H1 (cell line): ENCODE data around the gene RAVER2. TPM values are rescaled to one million over a fixed set of nuclear protein-coding genes. Genes with fewer than 3 reads are reported as not detected.

Source experiments
- CTCF ChIA-PET: fragments of 300-600 bp; sonication (Branson Sonifier 250); formaldehyde crosslinking; loops from one replicate; lab custom pipeline; 2021; ENCODE audit not compliant: partially characterized antibody; lab: Charles Lee
- POLR2A ChIA-PET: fragments of 300-600 bp; sonication (Branson Sonifier 250); formaldehyde crosslinking; loops from one replicate; lab custom pipeline; 2021; ENCODE audit warnings: inconsistent platforms; ENCODE audit not compliant: partially characterized antibody; lab: Charles Lee
- DNase-seq, 2 experiments: peaks; one replicate each; pipeline versions ENCODE4 v3.0.0 to v3.0.0-alpha.2; 2010 to 2022; ENCODE audit warnings: low spot score in 2 of 2, low read depth in 1 of 2, mixed read lengths in 1 of 2
- FAIRE-seq: peaks from 2 replicates; lab custom pipeline; 2011; peaks lifted over from hg19 to GRCh38; lab: Jason Lieb, UNC
- H2AFZ ChIP-seq: 2 replicates; pipeline ENCODE4 v1.8.1; 2012; ENCODE audit warnings: low read length, inconsistent platforms
- H2AK5ac ChIP-seq: 2 replicates; pipeline ENCODE4 v1.6.1; 2013; ENCODE audit warnings: low read depth, low read length
- H2BK120ac ChIP-seq: replicated peaks from 2 replicates; pipeline ENCODE3; 2013; ENCODE audit warnings: low read depth, low read length, inconsistent platforms
- H2BK12ac ChIP-seq: 2 replicates; pipeline ENCODE4 v1.6.1; 2013; ENCODE audit warnings: low read depth, low read length
- H2BK15ac ChIP-seq: 2 replicates; pipeline ENCODE4 v1.6.1; 2013; ENCODE audit warnings: low read length
- H2BK20ac ChIP-seq: 2 replicates; pipeline ENCODE4 v1.6.1; 2013; ENCODE audit warnings: low read length
- H2BK5ac ChIP-seq: 2 replicates; pipeline ENCODE4 v1.6.1; 2013; ENCODE audit warnings: low read depth, low read length
- H3K14ac ChIP-seq: 2 replicates; pipeline ENCODE4 v1.6.1; 2013; ENCODE audit warnings: inconsistent platforms; ENCODE audit not compliant: insufficient read length
- H3K18ac ChIP-seq: 2 replicates; pipeline ENCODE4 v1.6.1; 2013; ENCODE audit warnings: low read length; ENCODE audit errors: extremely low read depth
- H3K23ac ChIP-seq: 2 replicates; pipeline ENCODE4 v1.6.1; 2013; ENCODE audit warnings: inconsistent platforms; ENCODE audit not compliant: insufficient read length
- H3K23me2 ChIP-seq: 2 replicates; pipeline ENCODE4 v1.6.1; 2013; ENCODE audit warnings: low read depth, low read length
- H3K27ac ChIP-seq: 2 replicates; pipeline ENCODE4 v1.6.1; 2011; ENCODE audit warnings: low read depth, low read length, inconsistent platforms
- H3K27me3 ChIP-seq, 4 experiments: replicated peaks in 1 of 4; 1 replicate in 1 of 4; 2 replicates in 3 of 4; pipeline versions ENCODE4 v1.6.1 to v1.8.1; 2011 to 2013; ENCODE audit warnings: low read length in 3 of 4, mild to moderate bottlenecking in 3 of 4, inconsistent platforms in 2 of 4, mixed read lengths in 2 of 4, moderate library complexity in 1 of 4; ENCODE audit not compliant: control insufficient read depth in 3 of 4, insufficient read depth in 3 of 4; ENCODE audit errors: extremely low read depth in 1 of 4
- H3K36me3 ChIP-seq, 4 experiments: 2 replicates each; pipeline versions ENCODE4 v1.6.1 to v1.8.1; 2011 to 2013; ENCODE audit warnings: mild to moderate bottlenecking in 4 of 4, low read length in 3 of 4, moderate library complexity in 2 of 4, control low read depth in 1 of 4, inconsistent platforms in 1 of 4; ENCODE audit not compliant: insufficient read depth in 4 of 4, control insufficient read depth in 2 of 4
- H3K4ac ChIP-seq: replicated peaks from 2 replicates; pipeline ENCODE3; 2013; ENCODE audit warnings: low read length, low read depth, mixed read lengths, inconsistent platforms; ENCODE audit not compliant: insufficient read length
- H3K4me1 ChIP-seq, 4 experiments: replicated peaks in 1 of 4; 1 replicate in 1 of 4; 2 replicates in 3 of 4; pipeline versions ENCODE4 v1.6.1 to v1.8.1; 2011 to 2013; ENCODE audit warnings: low read length in 3 of 4, inconsistent platforms in 2 of 4, mixed read lengths in 1 of 4; ENCODE audit not compliant: insufficient read depth in 4 of 4, control insufficient read depth in 3 of 4
- H3K4me2 ChIP-seq, 2 experiments: 2 replicates each; pipeline versions ENCODE4 v1.6.1 to v1.8.1; 2011 to 2013; ENCODE audit warnings: low read depth in 2 of 2, low read length in 2 of 2, control low read depth in 1 of 2, inconsistent platforms in 1 of 2, mild to moderate bottlenecking in 1 of 2; ENCODE audit not compliant: insufficient read depth in 1 of 2
- H3K4me3 ChIP-seq, 4 experiments: fragments of 200-600, 300-600 bp in 1 of 4; sonication (generic), shearing (Covaris generic), sonication (Bioruptor Twin) in 1 of 4; 2 replicates each; pipeline versions ENCODE4 v1.5.1 to v1.8.1; 2011 to 2016; ENCODE audit warnings: low read length in 4 of 4, low read depth in 3 of 4, control low read depth in 2 of 4, inconsistent platforms in 2 of 4, mild to moderate bottlenecking in 2 of 4, mixed read lengths in 1 of 4, moderate library complexity in 1 of 4; ENCODE audit not compliant: insufficient read depth in 2 of 4; ENCODE audit errors: extremely low read depth in 1 of 4
- H3K56ac ChIP-seq: replicated peaks from 2 replicates; pipeline ENCODE3; 2013; ENCODE audit warnings: low read depth, mild to moderate bottlenecking, mixed read lengths, low read length, inconsistent platforms; ENCODE audit not compliant: insufficient read length
- H3K79me1 ChIP-seq: 2 replicates; pipeline ENCODE4 v1.6.1; 2013; ENCODE audit warnings: low read depth, low read length, control low read depth
- H3K79me2 ChIP-seq, 2 experiments: 2 replicates each; pipeline versions ENCODE4 v1.6.1 to v1.8.1; 2012 to 2013; ENCODE audit warnings: low read length in 2 of 2, mild to moderate bottlenecking in 2 of 2, inconsistent platforms in 1 of 2; ENCODE audit not compliant: insufficient read depth in 2 of 2, control insufficient read depth in 1 of 2
- H3K9ac ChIP-seq, 4 experiments: replicated peaks in 1 of 4; 1 replicate in 1 of 4; 2 replicates in 3 of 4; pipeline versions ENCODE4 v1.6.1 to v1.8.1; 2011 to 2013; ENCODE audit warnings: low read depth in 3 of 4, low read length in 3 of 4, control low read depth in 2 of 4, mild to moderate bottlenecking in 2 of 4, moderate library complexity in 2 of 4, inconsistent platforms in 1 of 4; ENCODE audit errors: extremely low read depth in 1 of 4
- H3K9me3 ChIP-seq, 2 experiments: 2 replicates each; pipeline versions ENCODE4 v1.6.1 to v1.8.1; 2012 to 2013; ENCODE audit warnings: mild to moderate bottlenecking in 2 of 2, moderate library complexity in 2 of 2, control low read depth in 1 of 2, inconsistent platforms in 1 of 2, low read depth in 1 of 2, low read length in 1 of 2, mixed read lengths in 1 of 2; ENCODE audit not compliant: insufficient read depth in 2 of 2
- H4K20me1 ChIP-seq, 2 experiments: replicated peaks in 1 of 2; 2 replicates each; pipeline versions ENCODE3 to v1.8.1; 2011 to 2013; ENCODE audit warnings: inconsistent platforms in 2 of 2, low read length in 2 of 2, mild to moderate bottlenecking in 1 of 2; ENCODE audit not compliant: insufficient read depth in 2 of 2, control insufficient read depth in 1 of 2
- H4K5ac ChIP-seq: 2 replicates; pipeline ENCODE4 v1.6.1; 2013; ENCODE audit warnings: low read length, low read depth, mixed read lengths, inconsistent platforms; ENCODE audit not compliant: insufficient read length
- H4K8ac ChIP-seq: 2 replicates; pipeline ENCODE4 v1.8.0; 2013; ENCODE audit warnings: mild to moderate bottlenecking, moderate library complexity, low read length, inconsistent platforms; ENCODE audit not compliant: insufficient read depth; ENCODE audit errors: extremely low read depth
- H4K91ac ChIP-seq: replicated peaks from 2 replicates; pipeline ENCODE3; 2013; ENCODE audit warnings: low read length, mixed read lengths, inconsistent platforms; ENCODE audit not compliant: insufficient read length
- BRCA1 ChIP-seq: IDR thresholded peaks from 2 replicates; pipeline ENCODE4 v1.6.1; 2012; ENCODE audit warnings: low read depth, low read length, improper control_type of control experiment
- WGBS, 2 experiments: shearing (Covaris generic) in 1 of 2; methylation state at CpG; one replicate each; pipeline versions ENCODE4 v1.1.6 to v1.1.7; 2013 to 2015; ENCODE audit warnings: low lambda C conversion rate in 2 of 2, mixed read lengths in 2 of 2, inconsistent platforms in 1 of 2, low coverage in 1 of 2, missing lambda C conversion rate in 1 of 2; ENCODE audit not compliant: insufficient replicate concordance in 2 of 2, insufficient coverage in 1 of 2, insufficient read length in 1 of 2; ENCODE audit errors: extremely low coverage in 1 of 2, missing lambda C conversion rate in 1 of 2; 5-methylcytosine and 5-hydroxymethylcytosine counted together
- polyA plus RNA-seq, 7 experiments: library from polyadenylated mRNA; depleted of rRNA in 3 of 7; stranded (reverse) in 5 of 7; unstranded in 2 of 7; fragments of >200 nt in 5 of 7; fragments of 200-250 nt in 2 of 7; gene quantifications; 1 replicate in 5 of 7; 2 replicates in 1 of 7; 4 replicates in 1 of 7; pipeline versions ENCODE4 v1.2.1 to v1.2.3, GENCODE V29; 2011 to 2013; ENCODE audit warnings: missing spikeins in 2 of 7, mixed read lengths in 2 of 7
- total RNA-seq: library from RNA; stranded (reverse); fragmentation: NEBNext Ultra II Directional; extraction: Animal tissue kit (Norgen Biotek cat#: 25700); gene quantifications from 2 replicates; pipeline ENCODE4 v1.2.1, GENCODE V29; 2021

Gene RAVER2
- total and polyA plus RNA-seq, 2 of the 8 experiments (the other 6 are each of a cell fraction or from before 2014, with no cell fraction given): 10.5 to 19.5 TPM

DNA sequence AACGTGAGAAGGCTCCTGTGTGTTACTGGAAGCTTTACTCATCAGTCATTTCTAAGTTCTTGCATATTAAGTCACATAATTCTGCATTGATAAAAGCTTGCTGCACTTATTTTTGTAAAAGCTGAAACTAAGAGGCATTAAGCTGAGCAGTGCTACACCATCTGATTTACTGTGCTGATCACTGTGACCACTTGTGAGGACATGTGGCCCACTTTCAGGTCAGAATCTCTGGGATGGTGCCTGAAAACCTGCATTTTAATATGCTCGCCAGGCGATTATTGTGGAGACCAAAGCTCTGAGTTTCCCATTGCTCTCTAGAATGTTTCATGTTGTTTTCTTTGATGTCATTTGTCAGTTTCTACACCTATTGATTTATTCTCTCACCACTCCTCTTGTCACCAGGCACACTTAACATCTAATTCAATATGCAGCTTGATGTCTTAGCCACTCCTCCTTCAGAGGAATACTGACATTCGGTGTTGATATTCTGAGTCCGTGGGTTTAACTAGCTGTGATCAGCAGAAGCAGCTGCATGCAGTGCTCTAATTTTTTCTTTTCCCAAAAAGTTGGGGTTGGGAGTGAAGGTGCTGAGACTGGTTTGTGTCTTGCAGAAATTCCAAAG lies 85.3 kb downstream of the RAVER2 start:
- no peak overlapping the region for H2BK12ac ChIP-seq
- H3K4me1 ChIP-seq: peaks cover 0 to 6% (median 0%) of the 10 kb centered on the region in 4 experiments; a peak in 1 of 7 replicates
- no peak overlapping the region for H3K9ac ChIP-seq
- H3K79me1 ChIP-seq: no peaks in the 10 kb centered on the region; the same call in 1 of the 2 replicates
- FAIRE-seq: peak; percentile 45
- H3K23ac ChIP-seq: no peak overlapping the region
- H3K36me3 ChIP-seq: peaks cover 0 to 12% (median 6%) of the 10 kb centered on the region in 4 experiments; a peak in 6 of 8 replicates
- H4K5ac ChIP-seq: no peak overlapping the region
- no peak overlapping the region for H2BK20ac ChIP-seq
- ChIA-PET POLR2A (no interaction called here), CTCF (interaction anchor here (0.8 to 1.2 kb wide), 3 partner anchors 11 to 147 kb away, joined by 3 to 5 read pairs (median 3); no protein-coding TSS in a partner anchor)
- H2BK5ac ChIP-seq: no peak overlapping the region
- no peaks in the 10 kb centered on the region for H3K9me3 ChIP-seq
- no peak overlapping the region for H4K8ac ChIP-seq
- H2BK15ac ChIP-seq: no peak overlapping the region
- no peak overlapping the region for H3K4me3 ChIP-seq
- no peaks in the 10 kb centered on the region for H3K27me3 ChIP-seq
- H2BK120ac ChIP-seq: no peak overlapping the region
- H3K56ac ChIP-seq: no peak overlapping the region
- 83% methylated on average over 5 of the region's 5 CpGs; no CpG with 5 or more reads in 1 of the 2 experiments for WGBS, 2 experiments
- no peak overlapping the region for H3K14ac ChIP-seq
- H3K79me2 ChIP-seq: no peaks in the 10 kb centered on the region
- no peak for DNase-seq
- H3K4me2 ChIP-seq: no peak overlapping the region
- no peak overlapping the region for H3K4ac ChIP-seq
- no peak overlapping the region for H4K91ac ChIP-seq
- no peak overlapping the region for H2AFZ ChIP-seq
- no peaks in the 10 kb centered on the region for H3K23me2 ChIP-seq
- H3K18ac ChIP-seq: no peak overlapping the region
- H2AK5ac ChIP-seq: no peak overlapping the region
- H3K27ac ChIP-seq: no peak overlapping the region
- H4K20me1 ChIP-seq: no peaks in the 10 kb centered on the region
- no peak for TF ChIP-seq BRCA1
